KMS-11 (cell line): ENCODE measurements around the gene WAPL.
"Not testable (repeated sequence)": the region's sequence is repeated elsewhere in the genome, so short reads cannot be mapped to it uniquely, and the experiment has no call there.

ENCODE experiments used
- H2AFZ ChIP-seq: fragments of 200-600 bp; sonication (generic); 2 replicates; pipeline ENCODE4 v1.6.1; 2016; ENCODE audit warnings: antibody characterized with exemption, mixed run types, low read depth
- H3K27ac ChIP-seq: fragments of 200-600 bp; sonication (generic); 2 replicates; pipeline ENCODE4 v1.6.1; 2016; ENCODE audit warnings: mild to moderate bottlenecking, mixed run types
- H3K27me3 ChIP-seq: fragments of 200-600 bp; sonication (generic); 2 replicates; pipeline ENCODE4 v1.6.1; 2017; ENCODE audit warnings: mild to moderate bottlenecking, low read depth, mixed run types, moderate library complexity; ENCODE audit not compliant: insufficient read depth
- H3K36me3 ChIP-seq: fragments of 200-600 bp; sonication (generic); 2 replicates; pipeline ENCODE4 v1.6.1; 2017; ENCODE audit warnings: mild to moderate bottlenecking, mixed run types; ENCODE audit not compliant: insufficient read depth
- H3K4me1 ChIP-seq: fragments of 200-600 bp; sonication (generic); 2 replicates; pipeline ENCODE4 v1.6.1; 2016; ENCODE audit warnings: mild to moderate bottlenecking, low read depth, mixed run types; ENCODE audit not compliant: poor library complexity, severe bottlenecking
- H3K4me2 ChIP-seq: fragments of 200-600 bp; sonication (generic); 2 replicates; pipeline ENCODE4 v1.7.0; 2016; ENCODE audit warnings: mild to moderate bottlenecking, mixed run types
- H3K4me3 ChIP-seq: fragments of 200-600 bp; sonication (generic); IDR thresholded peaks from 2 replicates; pipeline ENCODE4 v1.6.1; 2017; ENCODE audit warnings: low read depth, low read length, mixed read lengths; ENCODE audit not compliant: insufficient read depth
- H3K79me2 ChIP-seq: fragments of 200-600 bp; sonication (generic); 2 replicates; pipeline ENCODE4 v1.6.1; 2016; ENCODE audit warnings: low read depth, mixed run types; ENCODE audit not compliant: insufficient read depth
- H3K9ac ChIP-seq: fragments of 200-600 bp; sonication (generic); 2 replicates; pipeline ENCODE4 v1.6.1; 2016; ENCODE audit warnings: mild to moderate bottlenecking, mixed run types
- H4K20me1 ChIP-seq: fragments of 200-600 bp; sonication (generic); 2 replicates; pipeline ENCODE4 v1.6.1; 2016; ENCODE audit warnings: mild to moderate bottlenecking, mixed run types; ENCODE audit not compliant: insufficient read depth
- TF ChIP-seq, protein P1 (sequence below): fragments of 200-600 bp; sonication (generic); conservative IDR thresholded peaks from 2 replicates; pipeline ENCODE4 v1.6.1; 2017; ENCODE audit warnings: low read depth, mild to moderate bottlenecking, antibody characterized with exemption, low read length, moderate library complexity, mixed read lengths

WAPL gene

DNA sequence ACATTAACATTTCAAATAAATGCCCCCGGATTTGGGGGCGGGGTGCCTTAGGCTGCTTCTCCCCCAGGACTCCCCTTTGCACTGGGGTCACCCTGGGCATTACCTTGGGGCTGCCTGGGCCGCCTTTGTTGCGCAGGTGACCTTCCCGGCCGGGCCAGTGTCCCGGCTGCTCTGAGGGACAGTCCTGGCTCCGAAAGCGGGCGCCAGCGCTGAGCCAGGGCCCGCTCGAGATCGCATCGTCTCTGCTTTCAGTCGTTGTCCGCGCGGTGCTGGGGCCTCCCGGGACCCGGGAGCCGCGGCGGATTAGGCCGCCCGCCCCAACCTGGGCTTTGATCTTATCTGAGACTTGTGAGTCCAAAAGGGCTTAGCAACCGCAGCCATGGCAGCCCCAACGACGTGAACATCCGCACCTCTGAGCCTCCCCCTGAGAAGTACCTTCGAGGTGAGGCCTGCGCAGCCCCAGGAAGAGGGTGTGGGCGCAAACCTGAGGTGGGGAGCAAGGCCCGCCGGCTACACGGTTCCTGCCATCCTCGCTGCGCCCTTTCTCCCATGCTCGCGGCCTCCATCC lies 14.8 kb upstream of the WAPL start:
- Histone ChIP-seq H3K4me3 (no peak overlapping the region), H3K4me1 (peaks cover 5% of the 10 kb centered on the region), H4K20me1 (no peaks in the 10 kb centered on the region), H2AFZ (peak overlapping the region; percentile 93; the same call in 1 of the 2 replicates), H3K9ac (no peak overlapping the region), H3K36me3 (no peaks in the 10 kb centered on the region), H3K79me2 (no peaks in the 10 kb centered on the region), H3K4me2 (peak overlapping the region; percentile 49; the same call in 1 of the 2 replicates), H3K27me3 (no peaks in the 10 kb centered on the region), H3K27ac (no peak overlapping the region)
- TF ChIP-seq, protein P1, sequence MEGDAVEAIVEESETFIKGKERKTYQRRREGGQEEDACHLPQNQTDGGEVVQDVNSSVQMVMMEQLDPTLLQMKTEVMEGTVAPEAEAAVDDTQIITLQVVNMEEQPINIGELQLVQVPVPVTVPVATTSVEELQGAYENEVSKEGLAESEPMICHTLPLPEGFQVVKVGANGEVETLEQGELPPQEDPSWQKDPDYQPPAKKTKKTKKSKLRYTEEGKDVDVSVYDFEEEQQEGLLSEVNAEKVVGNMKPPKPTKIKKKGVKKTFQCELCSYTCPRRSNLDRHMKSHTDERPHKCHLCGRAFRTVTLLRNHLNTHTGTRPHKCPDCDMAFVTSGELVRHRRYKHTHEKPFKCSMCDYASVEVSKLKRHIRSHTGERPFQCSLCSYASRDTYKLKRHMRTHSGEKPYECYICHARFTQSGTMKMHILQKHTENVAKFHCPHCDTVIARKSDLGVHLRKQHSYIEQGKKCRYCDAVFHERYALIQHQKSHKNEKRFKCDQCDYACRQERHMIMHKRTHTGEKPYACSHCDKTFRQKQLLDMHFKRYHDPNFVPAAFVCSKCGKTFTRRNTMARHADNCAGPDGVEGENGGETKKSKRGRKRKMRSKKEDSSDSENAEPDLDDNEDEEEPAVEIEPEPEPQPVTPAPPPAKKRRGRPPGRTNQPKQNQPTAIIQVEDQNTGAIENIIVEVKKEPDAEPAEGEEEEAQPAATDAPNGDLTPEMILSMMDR: no peak

DNA sequence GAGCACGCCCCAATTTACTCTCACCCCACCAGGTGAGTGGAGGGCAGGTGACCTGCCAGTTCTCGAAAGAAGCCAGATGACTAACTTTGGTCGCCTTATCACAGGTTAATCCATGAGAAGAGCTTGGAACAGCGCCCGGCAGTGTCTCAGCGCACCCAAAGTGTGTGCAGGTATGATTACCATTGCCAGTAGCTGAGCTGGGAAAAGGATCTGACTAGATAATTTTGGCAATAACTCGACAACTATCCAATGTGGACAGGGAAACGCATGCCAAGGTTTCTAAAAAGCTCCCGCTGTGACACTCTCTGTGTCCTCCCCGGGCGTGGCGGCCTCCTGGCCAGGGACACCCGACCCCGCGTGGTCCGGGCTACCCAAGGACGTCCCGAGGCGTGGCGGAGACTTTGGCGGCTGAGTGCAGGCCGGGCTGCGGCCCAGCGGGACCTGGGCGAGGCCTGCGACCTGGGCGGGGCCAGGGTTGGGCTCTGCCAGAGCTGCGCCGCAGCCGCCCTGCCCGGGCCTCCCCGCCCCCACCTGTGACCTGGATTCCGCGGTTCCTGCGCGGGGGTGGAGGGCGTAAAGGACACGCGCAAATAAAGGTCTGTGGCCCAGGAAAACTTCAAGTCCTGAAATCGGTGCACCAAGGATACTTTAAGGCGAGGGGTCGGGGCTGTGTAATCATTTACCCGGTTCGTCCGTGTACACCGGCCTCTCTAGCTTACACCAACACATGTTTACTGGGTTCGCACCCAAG lies 13.7 kb upstream of the WAPL start:
- H3K4me2 ChIP-seq: peak overlapping the region; percentile 49
- H3K27me3 ChIP-seq: no peaks in the 10 kb centered on the region
- no peaks in the 10 kb centered on the region for H3K36me3 ChIP-seq
- TF ChIP-seq, protein P1: no peak
- no peak overlapping the region for H3K4me3 ChIP-seq
- no peaks in the 10 kb centered on the region for H4K20me1 ChIP-seq
- peak overlapping the region; percentile 72; the same call in 1 of the 2 replicates for H3K9ac ChIP-seq
- H3K27ac ChIP-seq: peak overlapping the region; percentile 33; the same call in 1 of the 2 replicates
- H2AFZ ChIP-seq: peak overlapping the region; percentile 93
- H3K4me1 ChIP-seq: peaks cover 5% of the 10 kb centered on the region
- no peaks in the 10 kb centered on the region for H3K79me2 ChIP-seq

DNA sequence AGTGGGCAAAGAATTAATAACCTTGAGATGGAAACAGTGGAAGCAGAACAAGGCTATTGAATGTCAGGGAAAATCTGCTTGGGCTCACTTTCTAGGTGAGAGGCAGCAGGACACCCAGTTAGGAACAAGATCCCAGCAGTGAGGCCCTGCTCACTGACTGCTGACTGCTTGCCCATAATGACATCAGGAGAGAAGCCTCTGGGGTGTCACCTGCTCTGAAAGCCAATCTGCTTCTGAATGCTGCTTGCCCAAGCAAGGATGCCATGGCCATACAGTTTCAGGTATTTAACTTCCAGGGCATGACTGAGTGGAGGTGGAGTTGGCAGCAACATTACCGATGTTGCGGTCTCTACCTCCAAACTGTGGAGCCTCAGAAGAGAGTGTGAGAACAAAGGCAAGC lies 11.7 kb upstream of the WAPL start:
- Histone ChIP-seq H3K36me3 (no peaks in the 10 kb centered on the region), H2AFZ (no peak overlapping the region), H3K4me2 (no peak overlapping the region), H3K79me2 (no peaks in the 10 kb centered on the region), H3K27ac (no peak overlapping the region), H3K9ac (no peak overlapping the region), H3K27me3 (no peaks in the 10 kb centered on the region), H3K4me1 (peaks cover 5% of the 10 kb centered on the region), H3K4me3 (no peak overlapping the region), H4K20me1 (no peaks in the 10 kb centered on the region)
- TF ChIP-seq, protein P1: no peak

DNA sequence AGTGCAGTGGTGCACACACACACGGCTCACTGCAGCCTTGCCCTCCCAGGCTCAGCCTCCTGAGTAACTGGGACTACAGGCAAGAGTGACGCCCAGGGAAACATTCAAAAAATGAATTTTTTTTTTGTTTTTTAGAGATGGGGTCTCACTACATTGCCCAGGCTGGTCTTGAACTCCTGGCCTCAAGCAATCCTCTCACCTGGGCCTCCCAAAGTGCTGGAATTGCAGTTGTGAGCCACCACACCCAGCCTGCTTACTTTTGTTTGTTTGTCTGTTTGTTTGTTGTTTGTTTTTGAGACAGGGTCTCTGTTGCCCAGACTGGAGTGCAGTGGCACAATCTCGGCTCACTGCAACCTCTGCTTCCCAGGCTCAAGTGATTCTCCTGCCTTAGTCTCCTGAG lies 7.1 kb upstream of the WAPL start:
- not testable (repeated sequence) for H3K36me3 ChIP-seq, H3K4me3 ChIP-seq, H3K79me2 ChIP-seq, H3K27ac ChIP-seq, H4K20me1 ChIP-seq, H3K4me2 ChIP-seq, H3K27me3 ChIP-seq, H2AFZ ChIP-seq, H3K9ac ChIP-seq, H3K4me1 ChIP-seq

DNA sequence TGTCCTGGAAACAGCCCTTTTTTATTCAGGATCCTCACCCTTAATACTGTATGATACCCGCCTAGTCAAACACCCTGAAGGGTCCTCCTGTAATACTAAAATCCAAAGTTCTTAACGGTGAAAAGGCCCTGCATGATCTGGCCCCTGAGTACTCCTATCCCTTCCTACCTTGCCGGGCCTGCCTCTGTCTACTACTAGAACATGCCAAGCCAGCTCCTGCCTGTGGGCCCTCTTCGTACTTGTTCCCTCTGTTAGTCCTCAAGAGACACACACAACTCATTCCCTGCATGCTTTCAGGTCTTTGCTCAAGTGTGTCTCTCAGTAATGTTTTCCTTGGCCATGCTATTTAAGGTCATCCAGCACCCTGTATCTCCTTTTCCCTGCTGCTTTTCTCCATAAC lies 5.0 kb upstream of the WAPL start:
- Histone ChIP-seq H4K20me1 (no peaks in the 10 kb centered on the region), H3K4me2 (no peak overlapping the region), H3K4me3 (no peak overlapping the region), H3K4me1 (peaks cover 6% of the 10 kb centered on the region), H3K79me2 (peaks cover 15% of the 10 kb centered on the region; the same call in 1 of the 2 replicates), H3K27me3 (no peaks in the 10 kb centered on the region), H3K9ac (no peak overlapping the region), H2AFZ (no peak overlapping the region), H3K36me3 (no peaks in the 10 kb centered on the region), H3K27ac (no peak overlapping the region)
- TF ChIP-seq, protein P1: no peak

DNA sequence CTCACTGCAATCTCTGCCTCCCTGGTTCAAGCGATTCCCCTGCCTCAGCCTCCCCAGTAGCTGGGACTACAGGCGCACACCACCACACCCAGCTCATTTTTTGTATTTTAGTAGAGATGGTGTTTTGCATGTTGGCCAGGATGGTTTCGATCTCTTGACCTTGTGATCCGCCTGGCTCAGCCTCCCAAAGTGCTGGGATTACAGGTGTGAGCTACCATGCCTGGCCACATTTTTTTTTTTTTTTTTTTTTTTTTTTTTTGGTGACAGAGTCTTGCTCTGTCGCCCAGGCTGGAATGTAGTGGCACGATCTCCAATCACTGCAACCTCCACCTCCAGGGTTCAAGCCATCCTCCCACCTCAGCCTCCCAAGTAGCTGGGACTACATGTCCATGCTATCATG lies 4.1 kb upstream of the WAPL start:
- peaks cover 22% of the 10 kb centered on the region for H3K79me2 ChIP-seq
- not testable (repeated sequence) for H4K20me1 ChIP-seq, H2AFZ ChIP-seq, H3K9ac ChIP-seq, H3K27me3 ChIP-seq, H3K27ac ChIP-seq, H3K4me1 ChIP-seq, H3K4me3 ChIP-seq, H3K36me3 ChIP-seq, H3K4me2 ChIP-seq
